ENCODE data around the gene PDE4D.

PDE4D gene

GRCh38 chr5:59536875-59537274, 356.7 kb downstream of the PDE4D start:
- Histone ChIP-seq H3K4me1 (ENCODE audit: control insufficient read depth, insufficient read depth, low read length, poor library complexity, severe bottlenecking) (no peaks in the 10 kb centered on the region), H3K9me3 (ENCODE audit: control insufficient read depth, low read length) (no peaks in the 10 kb centered on the region), H3K36me3 (ENCODE audit: control insufficient read depth, insufficient read depth, low read length) (no peaks in the 10 kb centered on the region), H3K4me3 (ENCODE audit: extremely low read depth, insufficient read depth, low read length, poor library complexity, severe bottlenecking) (no peak overlapping the region), H3K27ac (ENCODE audit: low read depth, low read length, severe bottlenecking) (no peak overlapping the region)
- 100% methylated on average over 1 of the region's 2 CpGs; no CpG with 5 or more reads in 1 of the 2 experiments for WGBS, 2 experiments (ENCODE audit: insufficient coverage in 2 of 2)

GRCh38 chr5:59535561-59535960, 358.0 kb downstream of the PDE4D start:
- no peaks in the 10 kb centered on the region for H3K36me3 ChIP-seq (ENCODE audit: control insufficient read depth, insufficient read depth, low read length)
- H3K4me3 ChIP-seq (ENCODE audit: extremely low read depth, insufficient read depth, low read length, poor library complexity, severe bottlenecking), result no peak overlapping the region
- no peaks in the 10 kb centered on the region for H3K9me3 ChIP-seq (ENCODE audit: control insufficient read depth, low read length)
- no peak overlapping the region for H3K27ac ChIP-seq (ENCODE audit: low read depth, low read length, severe bottlenecking)
- no peaks in the 10 kb centered on the region for H3K4me1 ChIP-seq (ENCODE audit: control insufficient read depth, insufficient read depth, low read length, poor library complexity, severe bottlenecking)
- 89% methylated on average over 1 of the region's 2 CpGs; no CpG with 5 or more reads in 1 of the 2 experiments for WGBS, 2 experiments (ENCODE audit: insufficient coverage in 2 of 2)

GRCh38 chr5:59533730-59534108, 359.8 kb downstream of the PDE4D start:
- Histone ChIP-seq H3K36me3 (ENCODE audit: control insufficient read depth, insufficient read depth, low read length) (no peaks in the 10 kb centered on the region), H3K4me3 (ENCODE audit: extremely low read depth, insufficient read depth, low read length, poor library complexity, severe bottlenecking) (no peak overlapping the region), H3K4me1 (ENCODE audit: control insufficient read depth, insufficient read depth, low read length, poor library complexity, severe bottlenecking) (no peaks in the 10 kb centered on the region), H3K9me3 (ENCODE audit: control insufficient read depth, low read length) (no peaks in the 10 kb centered on the region), H3K27ac (ENCODE audit: low read depth, low read length, severe bottlenecking) (no peak overlapping the region)

GRCh38 chr5:59532979-59533729, 360.4 kb downstream of the PDE4D start:
- Histone ChIP-seq H3K4me1 (ENCODE audit: control insufficient read depth, insufficient read depth, low read length, poor library complexity, severe bottlenecking) (no peaks in the 10 kb centered on the region), H3K9me3 (ENCODE audit: control insufficient read depth, low read length) (no peaks in the 10 kb centered on the region), H3K36me3 (ENCODE audit: control insufficient read depth, insufficient read depth, low read length) (no peaks in the 10 kb centered on the region), H3K4me3 (ENCODE audit: extremely low read depth, insufficient read depth, low read length, poor library complexity, severe bottlenecking) (no peak overlapping the region), H3K27ac (ENCODE audit: low read depth, low read length, severe bottlenecking) (no peak overlapping the region)
- WGBS, 2 experiments (ENCODE audit: insufficient coverage in 2 of 2), result 80% methylated on average over 1 of the region's 1 CpG; no CpG with 5 or more reads in 1 of the 2 experiments

- WGBS, 2 experiments (ENCODE audit: insufficient coverage in 2 of 2), result 90 to 100% methylated on average over 1 of the region's 1 CpG
- Histone ChIP-seq H3K4me1 (ENCODE audit: control insufficient read depth, insufficient read depth, low read length, poor library complexity, severe bottlenecking) (no peaks in the 10 kb centered on the region), H3K36me3 (ENCODE audit: control insufficient read depth, insufficient read depth, low read length) (no peaks in the 10 kb centered on the region), H3K9me3 (ENCODE audit: control insufficient read depth, low read length) (no peaks in the 10 kb centered on the region), H3K27ac (ENCODE audit: low read depth, low read length, severe bottlenecking) (no peak overlapping the region), H3K4me3 (ENCODE audit: extremely low read depth, insufficient read depth, low read length, poor library complexity, severe bottlenecking) (no peak overlapping the region)
These were observed 364.3 kb downstream of the PDE4D start for GRCh38 chr5:59529239-59529638.

- Histone ChIP-seq H3K9me3 (ENCODE audit: control insufficient read depth, low read length) (no peaks in the 10 kb centered on the region), H3K4me1 (ENCODE audit: control insufficient read depth, insufficient read depth, low read length, poor library complexity, severe bottlenecking) (no peaks in the 10 kb centered on the region), H3K4me3 (ENCODE audit: extremely low read depth, insufficient read depth, low read length, poor library complexity, severe bottlenecking) (no peak overlapping the region), H3K27ac (ENCODE audit: low read depth, low read length, severe bottlenecking) (peak overlapping the region; percentile 16), H3K36me3 (ENCODE audit: control insufficient read depth, insufficient read depth, low read length) (no peaks in the 10 kb centered on the region)
- no CpG with 5 or more reads among the region's 2 CpGs for WGBS, 2 experiments (ENCODE audit: insufficient coverage in 2 of 2)
These were observed 365.2 kb downstream of the PDE4D start for GRCh38 chr5:59528202-59528862.

- Histone ChIP-seq H3K4me1 (ENCODE audit: control insufficient read depth, insufficient read depth, low read length, poor library complexity, severe bottlenecking) (no peaks in the 10 kb centered on the region), H3K9me3 (ENCODE audit: control insufficient read depth, low read length) (no peaks in the 10 kb centered on the region), H3K36me3 (ENCODE audit: control insufficient read depth, insufficient read depth, low read length) (no peaks in the 10 kb centered on the region), H3K27ac (ENCODE audit: low read depth, low read length, severe bottlenecking) (no peak overlapping the region), H3K4me3 (ENCODE audit: extremely low read depth, insufficient read depth, low read length, poor library complexity, severe bottlenecking) (no peak overlapping the region)
- WGBS, 2 experiments (ENCODE audit: insufficient coverage in 2 of 2), result 80 to 100% methylated on average over 1 of the region's 1 CpG
These were observed 367.6 kb downstream of the PDE4D start for GRCh38 chr5:59525957-59526356.

- no peak overlapping the region for H3K4me3 ChIP-seq (ENCODE audit: extremely low read depth, insufficient read depth, low read length, poor library complexity, severe bottlenecking)
- 92 to 97% methylated on average over 2 of the region's 3 CpGs for WGBS, 2 experiments (ENCODE audit: insufficient coverage in 2 of 2)
- H3K36me3 ChIP-seq (ENCODE audit: control insufficient read depth, insufficient read depth, low read length), result no peaks in the 10 kb centered on the region
- H3K27ac ChIP-seq (ENCODE audit: low read depth, low read length, severe bottlenecking), result no peak overlapping the region
- no peaks in the 10 kb centered on the region for H3K4me1 ChIP-seq (ENCODE audit: control insufficient read depth, insufficient read depth, low read length, poor library complexity, severe bottlenecking)
- H3K9me3 ChIP-seq (ENCODE audit: control insufficient read depth, low read length), result no peaks in the 10 kb centered on the region
These were observed 368.2 kb downstream of the PDE4D start for GRCh38 chr5:59525311-59525710.

- Histone ChIP-seq H3K9me3 (ENCODE audit: control insufficient read depth, low read length) (no peaks in the 10 kb centered on the region), H3K36me3 (ENCODE audit: control insufficient read depth, insufficient read depth, low read length) (no peaks in the 10 kb centered on the region), H3K4me3 (ENCODE audit: extremely low read depth, insufficient read depth, low read length, poor library complexity, severe bottlenecking) (no peak overlapping the region), H3K4me1 (ENCODE audit: control insufficient read depth, insufficient read depth, low read length, poor library complexity, severe bottlenecking) (no peaks in the 10 kb centered on the region), H3K27ac (ENCODE audit: low read depth, low read length, severe bottlenecking) (no peak overlapping the region)
- WGBS, 2 experiments (ENCODE audit: insufficient coverage in 2 of 2), result 92% methylated on average over 2 of the region's 3 CpGs; no CpG with 5 or more reads in 1 of the 2 experiments
These were observed 371.2 kb downstream of the PDE4D start for GRCh38 chr5:59522201-59522831.

- H3K27ac ChIP-seq (ENCODE audit: low read depth, low read length, severe bottlenecking), result no peak overlapping the region
- H3K36me3 ChIP-seq (ENCODE audit: control insufficient read depth, insufficient read depth, low read length), result no peaks in the 10 kb centered on the region
- no peak overlapping the region for H3K4me3 ChIP-seq (ENCODE audit: extremely low read depth, insufficient read depth, low read length, poor library complexity, severe bottlenecking)
- no peaks in the 10 kb centered on the region for H3K9me3 ChIP-seq (ENCODE audit: control insufficient read depth, low read length)
- H3K4me1 ChIP-seq (ENCODE audit: control insufficient read depth, insufficient read depth, low read length, poor library complexity, severe bottlenecking), result no peaks in the 10 kb centered on the region
These were observed 372.1 kb downstream of the PDE4D start for GRCh38 chr5:59521476-59521875.

- no peak overlapping the region for H3K4me3 ChIP-seq (ENCODE audit: extremely low read depth, insufficient read depth, low read length, poor library complexity, severe bottlenecking)
- 92% methylated on average over 5 of the region's 5 CpGs for WGBS, 2 experiments (ENCODE audit: insufficient coverage in 2 of 2)
- H3K9me3 ChIP-seq (ENCODE audit: control insufficient read depth, low read length), result no peaks in the 10 kb centered on the region
- H3K36me3 ChIP-seq (ENCODE audit: control insufficient read depth, insufficient read depth, low read length), result no peaks in the 10 kb centered on the region
- H3K27ac ChIP-seq (ENCODE audit: low read depth, low read length, severe bottlenecking), result no peak overlapping the region
- no peaks in the 10 kb centered on the region for H3K4me1 ChIP-seq (ENCODE audit: control insufficient read depth, insufficient read depth, low read length, poor library complexity, severe bottlenecking)
These were observed 374.2 kb downstream of the PDE4D start for GRCh38 chr5:59519338-59519737.
